Neural cell (in vitro differentiated cells): Measurements from ENCODE around the gene TOP3A.

ENCODE experiments used
- EP300 ChIP-seq: fragments of 450-650 bp; conservative IDR thresholded peaks from 2 replicates; pipeline ENCODE4 v1.6.1; 2014; ENCODE audit warnings: antibody characterized with exemption, mild to moderate bottlenecking, moderate library complexity; ENCODE audit not compliant: poor library complexity, severe bottlenecking
- EZH2 ChIP-seq: fragments of 200-600, 300-800 bp; shearing (Covaris generic), sonication (generic); IDR thresholded peaks from 2 replicates; pipeline ENCODE4 v1.6.1; 2014; ENCODE audit warnings: antibody characterized with exemption, low read length, borderline replicate concordance, mild to moderate bottlenecking; ENCODE audit not compliant: insufficient read depth, poor library complexity, severe bottlenecking
- SMC3 ChIP-seq: fragments of 450-650 bp; conservative IDR thresholded peaks from 2 replicates; pipeline ENCODE4 v1.6.1; 2014; ENCODE audit warnings: antibody characterized with exemption, mild to moderate bottlenecking, moderate library complexity; ENCODE audit not compliant: poor library complexity
- TAF1 ChIP-seq: IDR thresholded peaks from 2 replicates; pipeline ENCODE4 v1.6.1; 2012; ENCODE audit warnings: low read depth
- TF ChIP-seq, protein P1 (sequence below): fragments of 450-650 bp; IDR thresholded peaks from 2 replicates; pipeline ENCODE4 v1.5.1; 2014; ENCODE audit warnings: antibody characterized with exemption, mild to moderate bottlenecking, moderate library complexity; ENCODE audit not compliant: poor library complexity, severe bottlenecking

DNA sequence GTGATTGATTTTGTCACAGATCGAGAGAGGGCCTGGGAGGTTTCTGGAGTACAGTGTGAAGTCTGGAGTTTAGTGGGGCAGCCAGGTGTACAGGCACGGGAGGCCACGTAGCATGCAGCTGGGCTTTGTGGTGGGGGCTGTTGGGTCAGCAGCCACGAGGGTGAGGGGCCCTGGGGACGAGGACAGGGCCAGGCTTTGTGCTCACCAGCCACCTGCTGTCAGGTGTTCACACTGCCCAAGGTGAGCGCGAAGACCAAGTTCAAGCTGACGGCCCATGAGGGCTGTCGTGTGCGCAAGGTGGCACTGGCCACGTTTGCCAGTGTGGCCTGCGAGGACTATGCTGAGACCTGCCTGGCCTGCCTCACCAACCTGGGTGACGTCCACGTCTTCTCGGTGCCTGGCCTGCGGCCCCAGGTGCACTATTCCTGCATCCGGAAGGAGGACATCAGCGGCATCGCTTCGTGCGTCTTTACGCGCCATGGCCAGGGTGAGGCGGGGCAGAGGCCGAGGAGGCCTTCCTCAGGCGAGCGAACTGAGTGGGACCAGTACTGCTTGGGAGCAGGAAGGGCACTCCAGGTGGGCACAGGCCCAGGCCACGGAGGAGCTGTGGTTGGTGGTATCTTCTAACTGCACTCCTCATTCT lies 73.4 kb downstream of the TOP3A start:
- TF ChIP-seq, protein P1, sequence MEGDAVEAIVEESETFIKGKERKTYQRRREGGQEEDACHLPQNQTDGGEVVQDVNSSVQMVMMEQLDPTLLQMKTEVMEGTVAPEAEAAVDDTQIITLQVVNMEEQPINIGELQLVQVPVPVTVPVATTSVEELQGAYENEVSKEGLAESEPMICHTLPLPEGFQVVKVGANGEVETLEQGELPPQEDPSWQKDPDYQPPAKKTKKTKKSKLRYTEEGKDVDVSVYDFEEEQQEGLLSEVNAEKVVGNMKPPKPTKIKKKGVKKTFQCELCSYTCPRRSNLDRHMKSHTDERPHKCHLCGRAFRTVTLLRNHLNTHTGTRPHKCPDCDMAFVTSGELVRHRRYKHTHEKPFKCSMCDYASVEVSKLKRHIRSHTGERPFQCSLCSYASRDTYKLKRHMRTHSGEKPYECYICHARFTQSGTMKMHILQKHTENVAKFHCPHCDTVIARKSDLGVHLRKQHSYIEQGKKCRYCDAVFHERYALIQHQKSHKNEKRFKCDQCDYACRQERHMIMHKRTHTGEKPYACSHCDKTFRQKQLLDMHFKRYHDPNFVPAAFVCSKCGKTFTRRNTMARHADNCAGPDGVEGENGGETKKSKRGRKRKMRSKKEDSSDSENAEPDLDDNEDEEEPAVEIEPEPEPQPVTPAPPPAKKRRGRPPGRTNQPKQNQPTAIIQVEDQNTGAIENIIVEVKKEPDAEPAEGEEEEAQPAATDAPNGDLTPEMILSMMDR, result no peak
- TF ChIP-seq SMC3 (no peak), TAF1 (no peak), EP300 (no peak), EZH2 (no peak)
